SK-N-MC (cell line): ENCODE data around the gene SHROOM3.

Experiments
- DNase-seq: peaks from one replicate; pipeline ENCODE4 v3.0.0-alpha.2; 2011; ENCODE audit warnings: low read depth, low spot score
- H3K27ac ChIP-seq: fragments of 200-600 bp; sonication (generic); 2 replicates; pipeline ENCODE4 v1.5.1; 2016; ENCODE audit warnings: mixed run types
- H3K36me3 ChIP-seq: fragments of 200-600 bp; sonication (generic); 2 replicates; pipeline ENCODE4 v1.6.1; 2017; ENCODE audit warnings: antibody characterized with exemption, low read length, mixed read lengths; ENCODE audit not compliant: insufficient read depth
- H3K4me3 ChIP-seq: fragments of 200-600 bp; sonication (generic); 2 replicates; pipeline ENCODE4 v1.5.1; 2016
- H3K9ac ChIP-seq: fragments of 200-600 bp; sonication (generic); 2 replicates; pipeline ENCODE4 v1.8.0; 2017; ENCODE audit warnings: mixed run types, mixed read lengths; ENCODE audit not compliant: insufficient read length
- H3K9me3 ChIP-seq: fragments of 200-600 bp; sonication (generic); 2 replicates; pipeline ENCODE4 v1.6.1; 2017; ENCODE audit warnings: low read depth, mild to moderate bottlenecking, antibody characterized with exemption, low read length, moderate library complexity, mixed read lengths
- EZH2 ChIP-seq: fragments of 200-600 bp; sonication (generic); IDR thresholded peaks from one replicate; pipeline ENCODE4 v1.6.1; 2017; ENCODE audit warnings: antibody characterized with exemption
- FOXP2 ChIP-seq: optimal IDR thresholded peaks from 2 replicates; pipeline ENCODE3; 2011; ENCODE audit warnings: mild to moderate bottlenecking, moderate library complexity; ENCODE audit not compliant: insufficient read depth; ENCODE audit errors: extremely low read length, control extremely low read depth
- POLR2AphosphoS5 ChIP-seq: IDR thresholded peaks from 2 replicates; pipeline ENCODE4 v1.6.1; 2012; ENCODE audit warnings: mild to moderate bottlenecking, low read depth, low read length, borderline replicate concordance

The SHROOM3 gene

DNA sequence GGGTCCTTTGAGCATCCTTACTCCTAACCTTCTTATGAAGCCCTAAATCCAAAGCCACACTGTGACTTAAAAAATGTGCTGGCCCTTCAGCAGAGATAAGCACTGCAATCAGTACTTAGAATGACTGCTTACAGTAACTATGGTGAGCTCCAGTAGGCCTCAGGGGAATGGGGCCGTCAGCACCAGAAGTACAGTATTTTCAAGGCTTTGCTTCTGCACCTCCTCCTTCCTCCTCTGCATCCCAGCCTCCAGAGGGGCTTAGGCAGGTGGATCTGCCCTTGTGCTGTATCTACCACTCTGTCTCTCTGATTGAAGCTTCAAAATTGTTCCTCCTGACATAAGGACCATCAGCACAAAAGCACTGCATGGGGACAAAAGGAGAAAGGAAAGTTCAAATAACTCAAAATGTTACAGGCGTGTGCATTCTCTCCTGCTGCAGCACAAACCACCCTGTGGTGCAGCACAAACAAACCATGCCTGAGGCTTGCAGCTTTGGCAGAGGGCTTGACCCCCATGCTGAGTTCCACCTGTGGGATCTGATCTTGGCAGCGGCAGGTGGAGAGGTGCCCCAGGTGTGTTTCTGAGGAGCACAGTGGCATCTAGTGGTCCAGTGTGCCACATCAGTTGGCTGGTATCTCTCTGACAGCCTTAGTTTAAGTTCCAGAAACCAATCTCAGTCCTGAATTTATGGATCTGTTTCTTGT is 298.2 kb downstream of the SHROOM3 start:
- Histone ChIP-seq H3K9ac (no peak overlapping the region), H3K36me3 (no peaks in the 10 kb centered on the region), H3K9me3 (no peaks in the 10 kb centered on the region), H3K4me3 (no peak overlapping the region), H3K27ac (no peak overlapping the region)
- no peak for TF ChIP-seq POLR2AphosphoS5
- no peak for TF ChIP-seq FOXP2
- no peak for TF ChIP-seq EZH2
- DNase-seq, result no peak

DNA sequence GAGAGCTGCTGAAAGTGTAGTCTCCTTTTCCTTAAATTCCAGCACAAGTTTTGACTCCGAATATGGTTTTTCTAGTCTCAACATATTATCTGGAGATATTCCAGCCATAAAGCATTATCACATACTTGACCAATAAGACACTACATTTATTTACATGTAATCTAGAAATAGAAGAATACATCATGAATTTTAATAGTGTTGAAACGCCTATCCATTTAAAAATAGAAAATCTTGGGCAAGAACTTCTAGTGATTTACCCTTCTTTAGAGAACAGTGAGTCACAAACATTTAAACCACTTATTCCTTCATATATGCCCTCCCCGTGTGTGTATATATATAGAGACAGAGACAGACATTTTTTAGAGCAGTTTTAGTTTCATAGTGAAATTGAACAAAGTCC is 301.4 kb downstream of the SHROOM3 start:
- Histone ChIP-seq H3K9me3 (no peaks in the 10 kb centered on the region), H3K4me3 (no peak overlapping the region), H3K27ac (no peak overlapping the region), H3K9ac (no peak overlapping the region), H3K36me3 (no peaks in the 10 kb centered on the region)
- no peak for DNase-seq
- TF ChIP-seq POLR2AphosphoS5 (no peak), FOXP2 (no peak), EZH2 (no peak)

DNA sequence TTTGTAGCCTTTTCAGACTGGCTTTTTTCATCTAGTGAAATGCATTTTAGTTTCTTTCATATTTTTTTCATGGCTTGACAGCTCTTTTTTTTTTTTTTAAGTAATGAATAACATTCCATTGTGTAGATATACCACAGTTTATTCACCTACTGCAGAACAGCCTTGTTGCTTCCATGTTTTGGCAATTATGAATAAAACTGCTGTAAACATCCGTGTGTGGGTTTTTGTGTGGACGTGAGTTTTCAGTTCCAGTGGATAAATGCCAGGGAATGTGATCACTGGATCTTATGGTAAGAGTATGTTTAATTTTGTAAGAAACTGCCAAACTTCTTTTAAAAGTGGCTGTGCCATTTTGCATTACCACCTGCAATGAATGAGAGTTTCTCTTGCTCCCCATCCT is 302.2 kb downstream of the SHROOM3 start:
- no peak for TF ChIP-seq FOXP2
- no peak for TF ChIP-seq EZH2
- TF ChIP-seq POLR2AphosphoS5, result no peak
- no peak for DNase-seq
- H3K9me3 ChIP-seq, result no peaks in the 10 kb centered on the region
- H3K27ac ChIP-seq, result no peak overlapping the region
- no peaks in the 10 kb centered on the region for H3K36me3 ChIP-seq
- H3K4me3 ChIP-seq, result no peak overlapping the region
- H3K9ac ChIP-seq, result no peak overlapping the region

DNA sequence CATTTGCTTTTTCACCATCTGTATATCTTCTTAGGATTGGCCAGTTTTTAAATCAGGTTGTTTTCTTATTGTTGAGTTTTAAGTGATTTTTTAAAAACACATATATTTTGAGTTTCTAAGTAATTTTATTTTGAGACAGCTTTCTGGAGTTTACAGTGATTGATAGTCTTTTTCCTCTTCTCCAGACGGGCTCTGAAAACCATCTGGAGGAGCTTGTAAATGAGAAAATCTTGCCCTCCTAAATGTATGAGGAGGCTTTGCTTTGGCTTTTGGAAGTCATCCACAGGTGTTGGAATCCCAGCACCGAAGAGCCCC is 302.7 kb downstream of the SHROOM3 start:
- Histone ChIP-seq H3K27ac (no peak overlapping the region), H3K9me3 (no peaks in the 10 kb centered on the region), H3K36me3 (no peaks in the 10 kb centered on the region), H3K9ac (no peak overlapping the region), H3K4me3 (no peak overlapping the region)
- DNase-seq, result no peak
- TF ChIP-seq FOXP2 (no peak), EZH2 (no peak), POLR2AphosphoS5 (no peak)

DNA sequence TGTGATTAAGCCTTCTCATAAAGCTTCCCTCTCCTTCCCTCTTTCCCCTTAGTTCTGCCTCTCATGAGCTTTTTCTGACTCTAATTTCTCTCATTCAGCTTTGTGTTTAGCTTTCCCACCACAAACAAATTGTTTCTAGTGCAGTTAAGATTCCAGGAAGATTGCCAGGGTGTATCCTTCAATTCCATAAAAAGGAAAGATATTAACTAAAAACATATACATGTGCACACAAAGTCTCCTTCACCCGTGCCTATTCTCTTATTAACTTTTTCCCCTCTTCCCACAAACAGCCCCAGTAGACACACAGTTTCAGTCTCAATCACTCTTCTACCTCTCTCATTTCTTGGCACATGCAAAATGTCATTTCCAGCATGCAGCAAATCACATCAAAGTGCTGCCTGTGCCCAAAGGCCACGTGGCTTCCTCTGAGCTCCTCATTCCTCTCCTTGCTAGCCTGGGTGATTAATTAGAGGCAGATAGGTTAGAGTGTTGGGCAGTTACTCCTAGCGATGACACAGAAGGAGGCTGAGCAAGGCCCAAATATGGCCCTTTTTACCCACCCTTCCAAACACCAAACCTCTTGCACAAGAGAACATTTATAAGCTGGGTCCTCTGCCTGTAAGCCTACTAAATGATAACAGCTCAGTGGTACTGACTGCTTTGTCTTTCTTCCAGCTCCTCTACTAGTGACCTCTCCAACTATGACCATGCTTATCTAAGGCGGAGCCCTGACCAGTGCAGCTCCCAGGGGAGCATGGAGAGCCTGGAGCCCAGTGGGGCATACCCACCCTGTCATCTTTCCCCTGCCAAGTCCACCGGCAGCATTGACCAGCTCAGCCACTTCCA is 303.3 kb downstream of the SHROOM3 start:
- no peak for DNase-seq
- Histone ChIP-seq H3K36me3 (no peaks in the 10 kb centered on the region), H3K9ac (no peak overlapping the region), H3K9me3 (no peaks in the 10 kb centered on the region), H3K27ac (no peak overlapping the region), H3K4me3 (no peak overlapping the region)
- TF ChIP-seq POLR2AphosphoS5 (no peak), EZH2 (no peak), FOXP2 (no peak)

DNA sequence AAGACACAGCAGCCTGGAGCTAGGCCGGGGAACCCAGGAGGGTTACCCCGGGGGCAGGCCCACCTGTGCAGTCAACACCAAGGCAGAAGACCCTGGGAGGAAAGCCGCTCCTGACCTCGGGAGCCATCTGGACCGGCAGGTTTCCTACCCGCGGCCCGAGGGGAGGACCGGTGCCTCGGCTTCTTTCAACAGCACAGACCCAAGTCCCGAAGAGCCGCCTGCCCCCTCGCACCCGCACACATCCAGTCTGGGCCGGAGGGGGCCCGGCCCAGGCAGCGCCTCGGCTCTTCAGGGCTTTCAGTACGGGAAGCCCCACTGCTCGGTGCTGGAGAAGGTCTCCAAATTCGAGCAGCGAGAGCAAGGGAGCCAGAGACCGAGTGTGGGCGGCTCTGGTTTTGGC is 305.2 kb downstream of the SHROOM3 start:
- Histone ChIP-seq H3K9ac (no peak overlapping the region), H3K4me3 (no peak overlapping the region), H3K36me3 (no peaks in the 10 kb centered on the region), H3K27ac (no peak overlapping the region), H3K9me3 (no peaks in the 10 kb centered on the region)
- no peak for TF ChIP-seq FOXP2
- TF ChIP-seq EZH2, result no peak
- no peak for TF ChIP-seq POLR2AphosphoS5
- no peak for DNase-seq

DNA sequence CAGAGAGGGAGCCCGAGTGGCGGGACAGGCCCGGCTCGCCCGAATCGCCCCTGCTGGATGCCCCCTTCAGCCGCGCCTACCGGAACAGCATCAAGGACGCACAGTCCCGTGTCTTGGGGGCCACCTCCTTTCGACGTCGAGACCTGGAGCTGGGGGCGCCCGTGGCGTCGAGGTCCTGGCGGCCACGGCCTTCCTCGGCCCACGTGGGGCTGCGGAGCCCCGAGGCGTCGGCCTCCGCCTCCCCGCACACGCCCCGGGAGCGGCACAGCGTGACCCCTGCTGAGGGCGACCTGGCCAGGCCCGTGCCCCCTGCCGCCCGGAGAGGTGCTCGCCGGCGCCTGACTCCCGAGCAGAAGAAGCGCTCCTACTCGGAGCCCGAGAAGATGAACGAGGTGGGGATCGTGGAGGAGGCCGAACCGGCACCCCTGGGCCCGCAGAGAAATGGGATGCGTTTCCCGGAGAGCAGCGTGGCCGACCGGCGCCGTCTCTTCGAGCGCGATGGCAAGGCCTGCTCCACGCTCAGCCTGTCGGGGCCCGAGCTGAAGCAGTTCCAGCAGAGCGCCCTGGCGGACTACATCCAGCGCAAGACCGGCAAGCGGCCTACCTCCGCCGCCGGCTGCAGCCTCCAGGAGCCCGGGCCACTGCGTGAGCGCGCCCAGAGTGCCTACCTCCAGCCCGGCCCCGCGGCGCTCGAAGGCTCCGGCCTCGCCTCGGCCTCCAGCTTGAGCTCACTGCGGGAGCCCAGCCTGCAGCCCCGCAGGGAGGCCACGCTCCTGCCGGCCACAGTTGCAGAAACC is 306.0 kb downstream of the SHROOM3 start:
- no peaks in the 10 kb centered on the region for H3K9me3 ChIP-seq
- H3K9ac ChIP-seq, result no peak overlapping the region
- H3K4me3 ChIP-seq, result no peak overlapping the region
- TF ChIP-seq POLR2AphosphoS5 (no peak), EZH2 (no peak), FOXP2 (no peak)
- H3K27ac ChIP-seq, result no peak overlapping the region
- no peak for DNase-seq
- H3K36me3 ChIP-seq, result no peaks in the 10 kb centered on the region

DNA sequence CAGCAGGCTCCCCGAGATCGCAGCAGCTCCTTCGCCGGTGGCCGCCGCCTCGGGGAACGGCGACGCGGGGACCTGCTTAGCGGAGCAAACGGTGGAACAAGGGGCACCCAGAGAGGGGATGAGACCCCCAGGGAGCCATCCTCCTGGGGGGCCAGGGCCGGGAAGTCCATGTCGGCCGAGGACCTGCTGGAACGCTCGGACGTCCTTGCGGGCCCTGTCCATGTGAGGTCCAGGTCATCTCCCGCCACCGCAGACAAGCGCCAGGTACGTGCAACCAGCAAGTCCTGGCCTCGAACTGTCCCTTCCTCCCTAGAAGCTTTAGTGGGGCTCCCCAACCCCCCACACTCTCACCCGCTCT is 306.6 kb downstream of the SHROOM3 start:
- Histone ChIP-seq H3K9ac (no peak overlapping the region), H3K9me3 (no peaks in the 10 kb centered on the region), H3K27ac (no peak overlapping the region), H3K36me3 (no peaks in the 10 kb centered on the region), H3K4me3 (no peak overlapping the region)
- no peak for DNase-seq
- TF ChIP-seq EZH2 (no peak), FOXP2 (no peak), POLR2AphosphoS5 (no peak)

DNA sequence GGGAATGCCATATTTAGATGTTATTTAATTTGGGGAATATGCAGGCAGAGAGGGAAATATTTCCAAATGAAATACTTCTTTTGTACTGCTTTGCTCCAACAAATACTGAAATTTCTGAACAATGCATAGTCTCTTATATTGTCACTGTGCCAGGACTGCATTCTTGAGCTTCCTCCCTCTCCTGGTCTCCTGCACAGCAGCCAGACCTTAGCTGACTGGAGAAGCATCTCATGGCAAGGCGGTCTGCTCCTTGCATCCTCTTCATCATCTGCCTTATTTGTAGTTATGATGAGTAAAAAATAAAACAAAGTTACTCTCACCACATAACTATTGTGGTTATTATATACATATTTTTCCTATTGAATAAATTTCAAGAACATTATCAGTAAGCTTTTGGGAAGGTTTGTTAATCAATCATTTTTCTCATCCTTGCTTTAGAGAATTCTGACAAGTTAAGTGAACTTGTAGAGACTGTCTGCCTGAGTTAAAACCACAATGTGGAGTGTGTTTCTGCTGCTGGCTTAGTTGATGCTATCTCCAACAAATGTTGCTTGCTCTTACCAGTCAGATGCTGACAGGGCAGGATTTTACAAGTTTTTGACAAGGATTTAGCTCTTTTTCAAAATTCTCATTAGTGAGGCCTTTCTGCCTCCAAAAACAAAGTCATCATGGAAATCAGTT is 309.4 kb downstream of the SHROOM3 start:
- no peak overlapping the region for H3K27ac ChIP-seq
- H3K9ac ChIP-seq, result no peak overlapping the region

More for the DNA sequence above, 309.4 kb downstream of the SHROOM3 start:
- TF ChIP-seq FOXP2 (no peak), EZH2 (no peak), POLR2AphosphoS5 (no peak)
- no peaks in the 10 kb centered on the region for H3K36me3 ChIP-seq
- no peak overlapping the region for H3K4me3 ChIP-seq
- DNase-seq, result no peak
- H3K9me3 ChIP-seq, result no peaks in the 10 kb centered on the region
